PC-3 (cell line): ENCODE data around the gene HASPIN.

Source experiments
- CTCF ChIP-seq: fragments of 300-600 bp; sonication (generic); conservative IDR thresholded peaks from 2 replicates; pipeline ENCODE4 v1.5.1; 2017; ENCODE audit warnings: antibody characterized with exemption, low read depth, mild to moderate bottlenecking, low read length
- EZH2 ChIP-seq: fragments of 300-600 bp; sonication (generic); IDR thresholded peaks from one replicate; pipeline ENCODE4 v1.6.1; 2017; ENCODE audit warnings: antibody characterized with exemption, mild to moderate bottlenecking, low read length; ENCODE audit not compliant: unreplicated experiment
- EZH2phosphoT487 ChIP-seq: fragments of 300-600 bp; sonication (generic); IDR thresholded peaks from 2 replicates; pipeline ENCODE4 v1.6.1; 2018; ENCODE audit warnings: mild to moderate bottlenecking, antibody characterized with exemption, low read length, borderline replicate concordance

- TF ChIP-seq CTCF (no peak), EZH2 (no peak), EZH2phosphoT487 (no peak)
Measured at GRCh38 chr17:3723188-3723555, 531 bp upstream of the HASPIN start.
